ENCODE measurements around the gene NTRK2.

NTRK2 gene

GRCh38 chr9:84975926-84976325 lies 306.4 kb downstream of the NTRK2 start:
- DNase-seq (no peak), ATAC-seq (no peak)

DNA sequence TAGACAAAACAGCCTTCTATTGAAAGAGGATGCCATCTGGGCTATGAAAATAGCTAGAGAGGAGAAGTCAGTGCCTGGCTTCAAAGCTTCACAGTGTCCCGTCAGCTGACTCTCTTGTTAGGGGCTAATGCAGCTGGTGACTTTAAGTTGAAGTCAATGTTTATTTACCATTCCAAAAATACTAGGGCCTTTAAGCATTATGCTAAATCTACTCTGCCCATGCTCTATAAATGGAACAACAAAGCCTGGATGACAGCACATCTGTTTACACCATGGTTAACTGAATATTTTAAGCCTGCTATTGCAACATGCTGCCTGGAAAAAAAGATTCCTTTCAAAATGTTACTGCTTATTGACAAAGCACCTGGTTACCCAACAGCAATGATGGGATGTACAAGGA lies 309.1 kb downstream of the NTRK2 start:
- no peak for DNase-seq
- no peak for ATAC-seq

DNA sequence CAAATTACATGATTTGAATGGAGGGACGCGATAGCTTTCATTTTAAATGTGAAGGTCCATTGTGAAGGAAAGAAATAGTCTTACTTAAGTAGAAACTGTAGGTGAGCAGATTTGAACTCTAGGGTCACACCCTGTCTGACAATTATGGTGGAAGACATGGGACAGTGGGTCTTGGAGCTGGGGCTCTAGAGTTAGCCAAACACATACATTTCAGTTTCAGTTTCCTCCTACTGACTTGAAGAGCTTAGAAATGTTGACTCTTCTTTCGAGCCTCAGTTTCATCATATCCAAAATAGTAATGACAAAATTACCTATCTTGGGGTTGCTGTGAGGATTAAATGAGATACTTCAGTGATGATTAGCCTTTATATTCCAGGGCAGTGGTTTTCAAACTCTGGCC lies 314.2 kb downstream of the NTRK2 start:
- no peak for DNase-seq
- ATAC-seq, result no peak

DNA sequence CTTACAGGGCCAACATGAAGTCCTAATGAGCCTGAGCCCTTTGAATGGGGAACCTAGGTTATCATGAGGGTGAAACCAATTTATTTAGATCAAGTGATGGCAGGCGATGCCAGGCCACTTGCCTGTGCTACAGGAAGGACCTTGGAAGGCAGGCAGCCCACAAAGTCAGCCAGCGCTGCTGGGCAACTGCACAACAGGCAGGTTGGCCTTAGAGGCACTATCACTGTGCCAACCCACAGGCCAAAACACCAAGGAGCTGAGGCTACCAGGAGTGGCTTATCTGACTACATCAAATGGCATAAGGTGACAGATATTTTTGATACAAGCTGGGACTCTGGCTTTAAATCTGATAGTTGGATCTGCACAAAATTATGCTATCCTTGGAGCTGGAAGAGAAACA lies 319.1 kb downstream of the NTRK2 start:
- ATAC-seq (no peak), DNase-seq (no peak)

DNA sequence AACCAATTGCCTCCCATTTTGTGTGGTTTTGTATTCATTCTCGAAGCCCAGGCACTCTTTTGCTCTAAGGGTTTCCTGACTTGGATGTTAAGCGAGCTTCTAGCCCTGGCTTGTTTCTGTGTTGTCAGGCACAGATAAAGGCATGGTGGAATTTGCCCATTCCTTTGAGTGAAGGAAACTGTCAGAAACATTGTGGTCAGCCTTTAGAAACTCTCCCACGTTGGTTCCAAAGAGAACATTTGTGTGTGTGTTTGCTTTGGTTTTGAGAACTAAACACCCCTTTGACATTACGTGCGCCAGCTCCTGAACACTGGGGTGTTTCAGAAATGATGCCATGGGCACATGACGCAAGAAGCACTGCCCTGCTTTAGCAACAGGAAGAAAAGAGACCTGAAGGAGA lies 320.9 kb downstream of the NTRK2 start:
- no peak for ATAC-seq
- DNase-seq, result no peak

DNA sequence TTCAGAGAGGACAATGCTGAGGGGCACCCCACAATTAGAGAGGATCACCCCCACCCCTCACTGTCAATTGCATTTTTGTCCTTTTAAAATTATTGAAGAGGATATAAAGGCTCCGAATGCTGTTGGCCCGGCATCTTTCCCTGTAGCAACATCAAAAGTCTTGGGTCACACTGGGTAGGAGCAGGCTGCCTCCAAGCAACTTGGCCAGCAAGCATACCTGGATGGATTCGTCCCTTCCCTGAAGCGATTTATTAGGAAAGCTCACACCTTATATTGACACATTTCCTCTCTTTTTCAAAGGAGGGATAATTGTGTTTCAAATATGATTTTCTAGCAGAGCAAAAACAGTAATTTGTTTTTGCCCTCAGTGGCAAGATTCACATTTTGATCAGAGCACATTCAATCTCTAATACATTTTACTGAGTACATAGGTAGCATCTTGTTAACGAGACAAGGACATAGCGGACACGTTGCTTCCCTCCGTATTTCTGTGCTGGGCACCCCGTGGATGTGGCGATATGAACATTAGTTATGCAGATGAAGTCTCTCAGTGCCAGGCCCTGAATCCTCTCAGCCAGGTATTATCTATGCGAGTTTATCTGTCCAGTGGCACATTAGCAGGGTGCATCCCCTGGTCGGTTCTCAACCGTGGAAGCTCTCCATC lies 321.5 kb downstream of the NTRK2 start:
- ATAC-seq (no peak), DNase-seq (no peak)

GRCh38 chr9:84991514-84991870 lies 322.0 kb downstream of the NTRK2 start:
- no peak for ATAC-seq
- no peak for DNase-seq

- ATAC-seq, result no peak
- DNase-seq, result no peak
Observed at GRCh38 chr9:84992381-84992780, 322.9 kb downstream of the NTRK2 start.

DNA sequence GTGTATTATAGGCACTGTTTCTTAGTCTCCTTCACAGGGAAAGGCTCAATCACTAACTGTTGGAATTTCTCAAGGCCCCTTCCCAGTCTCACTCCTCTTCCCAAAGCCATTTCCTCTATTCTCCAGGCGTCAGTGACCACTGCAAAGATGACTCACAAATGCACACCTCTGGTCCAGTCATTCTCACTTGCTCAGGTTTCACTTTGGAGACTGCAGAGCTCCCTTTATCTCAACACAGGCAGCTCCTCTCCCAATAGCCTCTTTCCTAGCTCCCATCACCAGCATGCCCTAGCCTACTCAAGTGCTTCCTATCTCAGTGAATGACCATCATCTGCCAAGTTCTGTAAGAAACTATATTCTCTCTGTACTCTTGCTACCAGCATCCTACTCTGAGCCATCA lies 323.6 kb downstream of the NTRK2 start:
- no peak for ATAC-seq
- DNase-seq, result no peak

DNA sequence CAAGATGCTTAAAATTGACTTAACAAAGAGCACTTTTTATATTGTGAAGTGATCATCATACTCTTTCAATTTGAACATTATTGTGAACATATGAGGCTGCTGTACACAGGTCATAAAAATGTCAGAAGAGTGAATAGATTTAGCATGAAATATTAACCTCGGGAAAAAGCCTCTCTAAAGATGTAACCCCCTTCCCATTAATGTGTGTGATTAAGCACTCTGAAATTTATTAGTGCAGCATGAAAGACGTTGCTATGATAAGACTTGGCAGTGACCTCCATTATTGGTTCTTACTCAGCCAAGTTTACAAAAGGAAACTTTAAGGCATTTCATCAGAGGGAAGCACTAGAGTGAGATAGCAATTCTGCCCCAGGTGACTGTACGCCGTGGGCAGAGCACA lies 326.5 kb downstream of the NTRK2 start:
- DNase-seq (no peak), ATAC-seq (no peak)

GRCh38 chr9:84996716-84997115 lies 327.2 kb downstream of the NTRK2 start:
- ATAC-seq (no peak), DNase-seq (no peak)

DNA sequence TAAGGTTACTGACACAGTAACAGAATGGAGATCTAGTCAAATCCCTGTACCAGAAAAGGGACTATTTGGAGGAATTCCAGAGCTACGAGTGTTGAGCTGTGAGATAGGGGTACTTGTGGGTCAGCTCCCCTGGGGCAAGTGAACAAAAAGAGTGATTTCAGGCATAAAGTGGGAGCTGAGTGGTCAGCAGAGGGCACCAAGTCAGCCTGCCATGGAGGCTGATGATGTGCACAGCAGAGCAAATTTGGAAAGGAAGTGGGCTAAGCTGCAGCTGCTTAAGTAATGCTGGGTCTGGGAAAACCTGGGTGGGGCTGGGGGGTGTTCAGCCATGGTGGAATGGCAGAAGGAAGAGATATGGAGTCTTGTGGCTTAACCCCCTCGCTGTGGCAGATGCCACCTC lies 327.9 kb downstream of the NTRK2 start:
- DNase-seq, result no peak
- ATAC-seq, result no peak

- DNase-seq, result no peak
- ATAC-seq, result no peak
Observed at GRCh38 chr9:84998639-84999038, 329.1 kb downstream of the NTRK2 start.

DNA sequence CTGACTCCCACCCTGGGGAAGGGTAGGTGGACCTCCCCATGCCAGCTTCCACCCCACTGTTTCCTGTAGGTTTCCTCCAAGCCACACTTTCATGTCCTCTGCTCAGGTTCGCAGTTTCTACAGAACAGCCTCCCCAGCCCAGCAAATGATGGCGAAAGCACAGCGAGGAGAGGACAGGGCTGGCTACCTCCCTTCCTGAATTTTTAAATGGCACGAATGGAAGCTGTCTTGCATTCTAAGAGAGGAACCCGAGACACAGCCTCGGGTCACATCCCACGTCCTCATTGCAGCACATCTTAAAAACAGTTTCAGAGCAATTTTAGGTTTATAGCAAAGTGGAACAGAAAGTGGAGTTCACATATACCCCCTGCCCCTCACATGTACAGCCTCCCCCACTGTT lies 330.3 kb downstream of the NTRK2 start:
- ATAC-seq (no peak), DNase-seq (no peak)

- ATAC-seq (no peak), DNase-seq (no peak)
Observed at GRCh38 chr9:85001925-85002324, 332.4 kb downstream of the NTRK2 start.

GRCh38 chr9:85004818-85005413 lies 335.4 kb downstream of the NTRK2 start:
- ATAC-seq (no peak), DNase-seq (no peak)

DNA sequence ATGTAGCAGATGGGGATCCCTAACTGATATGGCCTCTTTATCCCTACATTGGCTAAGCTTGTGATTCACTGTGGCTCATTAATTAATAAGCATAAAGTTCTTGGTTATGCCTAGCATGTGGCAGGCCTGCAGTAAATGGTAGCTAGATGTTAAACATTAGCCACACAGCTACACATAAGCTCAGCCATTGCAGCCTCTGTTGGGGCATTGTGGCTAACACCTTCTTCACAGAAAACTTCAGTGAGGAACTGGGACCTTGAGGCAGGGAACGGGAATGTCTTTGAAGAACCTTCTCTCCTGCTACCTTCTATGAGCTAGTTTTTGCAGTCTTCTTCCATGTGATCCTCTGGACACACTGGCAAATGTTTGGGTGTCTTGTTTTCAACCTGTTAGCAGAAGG lies 338.2 kb downstream of the NTRK2 start:
- ATAC-seq, result no peak
- no peak for DNase-seq

DNA sequence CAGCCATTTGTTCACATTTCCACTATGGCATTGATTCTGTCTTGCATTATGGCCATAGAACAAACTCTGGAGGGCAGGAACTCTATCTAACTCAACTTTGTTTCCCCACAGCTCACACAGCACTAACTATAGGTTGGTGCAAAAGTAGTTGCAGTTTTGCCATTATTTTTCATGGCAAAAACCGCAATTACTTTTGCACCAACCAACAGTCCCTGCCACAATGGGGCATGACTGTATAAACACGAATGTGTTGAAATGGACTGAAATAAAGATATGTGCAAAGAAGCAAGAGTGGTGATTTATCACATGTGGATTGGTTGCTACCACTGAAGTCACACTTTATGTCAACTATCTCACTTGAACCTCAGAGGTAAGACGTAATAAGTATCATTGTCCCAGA lies 338.7 kb downstream of the NTRK2 start:
- DNase-seq (no peak), ATAC-seq (no peak)

DNA sequence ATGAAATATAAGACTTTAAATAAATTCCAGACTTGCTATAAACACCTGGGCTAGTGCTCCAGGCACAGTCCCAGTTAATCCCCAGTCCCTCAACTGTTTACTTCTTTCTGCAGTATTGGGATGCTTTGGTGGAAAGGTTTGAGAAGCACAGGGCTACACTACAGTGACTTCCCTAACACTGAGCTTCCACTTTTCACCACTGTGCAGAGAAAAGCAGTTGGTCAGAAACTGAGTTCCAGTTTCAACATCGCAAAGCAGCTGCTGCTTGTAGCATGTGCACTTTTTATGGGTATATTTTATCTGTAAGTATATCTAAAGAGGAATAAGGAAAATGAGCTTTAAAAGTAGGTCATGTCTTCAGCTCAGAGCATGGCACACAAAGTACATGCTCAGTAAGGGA lies 339.7 kb downstream of the NTRK2 start:
- ATAC-seq (no peak), DNase-seq (no peak)

DNA sequence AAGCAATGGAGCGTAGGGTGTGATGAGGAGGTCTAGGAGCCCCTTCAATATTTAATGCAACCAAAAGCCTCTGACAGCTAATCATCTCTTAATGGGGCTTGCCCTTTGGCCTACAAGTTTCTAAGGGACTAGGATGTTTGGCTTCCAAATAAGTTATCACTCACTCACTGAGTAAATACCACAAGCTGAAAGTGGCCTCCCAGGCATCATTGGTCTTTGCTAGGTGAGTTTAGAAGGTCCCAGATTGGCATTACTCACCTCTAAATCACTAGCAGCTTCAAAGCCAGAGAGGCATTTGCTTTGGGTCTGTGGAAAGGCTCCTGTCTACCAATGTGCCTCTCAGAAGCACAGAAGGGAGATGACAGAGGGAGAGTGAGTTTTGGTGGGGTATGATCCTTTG lies 344.2 kb downstream of the NTRK2 start:
- no peak for DNase-seq
- ATAC-seq, result no peak

GRCh38 chr9:85014292-85014691 lies 344.8 kb downstream of the NTRK2 start:
- DNase-seq, result no peak
- no peak for ATAC-seq

GRCh38 chr9:85016384-85017006 lies 347.0 kb downstream of the NTRK2 start:
- ATAC-seq, result no peak
- DNase-seq, result no peak

GRCh38 chr9:85020791-85021190 lies 351.3 kb downstream of the NTRK2 start:
- DNase-seq, result no peak
- no peak for ATAC-seq

DNA sequence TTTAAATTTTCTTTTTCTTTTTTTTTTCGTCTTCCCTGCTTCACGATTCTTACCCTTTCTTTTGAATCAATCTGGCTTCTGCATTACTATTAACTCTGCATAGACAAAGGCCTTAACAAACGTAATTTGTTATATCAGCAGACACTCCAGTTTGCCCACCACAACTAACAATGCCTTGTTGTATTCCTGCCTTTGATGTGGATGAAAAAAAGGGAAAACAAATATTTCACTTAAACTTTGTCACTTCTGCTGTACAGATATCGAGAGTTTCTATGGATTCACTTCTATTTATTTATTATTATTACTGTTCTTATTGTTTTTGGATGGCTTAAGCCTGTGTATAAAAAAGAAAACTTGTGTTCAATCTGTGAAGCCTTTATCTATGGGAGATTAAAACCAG lies 352.2 kb downstream of the NTRK2 start:
- ATAC-seq (no peak), DNase-seq (no peak)

Measured in stimulated activated naive CD8-positive, alpha-beta T cell treated with anti-CD3 and anti-CD28 coated beads, Interleukin-15, Interleukin-2, amounts not matched to agents 100 U/mL and 50 U/mL, for 24 hours (primary cell).